OCI-LY1 (cell line): ENCODE results near the gene PDE1C.

Experiments used
- H2AFZ ChIP-seq: fragments of 200-600 bp; sonication (generic), shearing (Covaris generic); 2 replicates; pipeline ENCODE4 v1.6.0; 2014; ENCODE audit warnings: antibody characterized with exemption, mild to moderate bottlenecking, low read length
- H3F3A ChIP-seq: fragments of 200-600 bp; sonication (generic), shearing (Covaris generic); 2 replicates; pipeline ENCODE4 v1.6.0; 2014; ENCODE audit warnings: mild to moderate bottlenecking, antibody characterized with exemption, low read length, moderate library complexity; ENCODE audit not compliant: insufficient read depth
- H3K27ac ChIP-seq: fragments of 200-600 bp; sonication (generic); 2 replicates; pipeline ENCODE4 v1.5.1; 2014; ENCODE audit warnings: low read length, mixed run types, mild to moderate bottlenecking, low read depth; ENCODE audit not compliant: poor library complexity, severe bottlenecking
- H3K27me3 ChIP-seq: fragments of 200-600 bp; sonication (generic); 2 replicates; pipeline ENCODE4 v1.6.0; 2014; ENCODE audit warnings: antibody characterized with exemption, mild to moderate bottlenecking, low read length, moderate library complexity; ENCODE audit not compliant: insufficient read depth
- H3K36me3 ChIP-seq: fragments of 200-600 bp; sonication (generic); 2 replicates; pipeline ENCODE4 v1.6.1; 2014; ENCODE audit warnings: mild to moderate bottlenecking, antibody characterized with exemption, low read length, moderate library complexity, mixed read lengths; ENCODE audit not compliant: insufficient read depth
- H3K4me1 ChIP-seq: fragments of 200-600 bp; sonication (generic); 2 replicates; pipeline ENCODE4 v1.5.1; 2014; ENCODE audit warnings: mild to moderate bottlenecking, low read length, moderate library complexity; ENCODE audit not compliant: insufficient read depth, severe bottlenecking
- H3K4me2 ChIP-seq: fragments of 200-600 bp; sonication (generic), shearing (Covaris generic); 2 replicates; pipeline ENCODE4 v1.6.1; 2014; ENCODE audit warnings: low read length
- H3K4me3 ChIP-seq: fragments of 200-600 bp; sonication (generic); 2 replicates; pipeline ENCODE4 v1.5.1; 2014; ENCODE audit warnings: low read length, low read depth, mild to moderate bottlenecking, mixed read lengths; ENCODE audit not compliant: poor library complexity, severe bottlenecking
- H3K79me2 ChIP-seq: fragments of 200-600 bp; shearing (Covaris generic); 2 replicates; pipeline ENCODE4 v1.6.1; 2016; ENCODE audit warnings: mixed run types, low read length, mixed read lengths; ENCODE audit not compliant: insufficient read depth
- H3K9ac ChIP-seq: fragments of 200-600 bp; sonication (generic), shearing (Covaris generic); 2 replicates; pipeline ENCODE4 v1.6.1; 2014; ENCODE audit warnings: mild to moderate bottlenecking, low read length, mixed read lengths
- H3K9me2 ChIP-seq: fragments of 200-600 bp; sonication (generic), shearing (Covaris generic); 2 replicates; pipeline ENCODE4 v1.6.1; 2014; ENCODE audit warnings: low read depth, mild to moderate bottlenecking, low read length, mixed read lengths
- H3K9me3 ChIP-seq: fragments of 200-600 bp; shearing (Covaris generic); 2 replicates; pipeline ENCODE4 v1.6.1; 2014; ENCODE audit warnings: low read length, mixed read lengths
- H4K20me1 ChIP-seq: fragments of 200-600 bp; sonication (generic), shearing (Covaris generic); 2 replicates; pipeline ENCODE4 v1.6.0; 2016; ENCODE audit warnings: mild to moderate bottlenecking, low read length; ENCODE audit not compliant: insufficient read depth
- CTCF ChIP-seq: fragments of 200-600 bp; sonication (generic), shearing (Covaris generic); IDR thresholded peaks from 2 replicates; pipeline ENCODE4 v1.5.1; 2017; ENCODE audit warnings: mild to moderate bottlenecking, antibody characterized with exemption, low read length, moderate library complexity, mixed read lengths
- EZH2 ChIP-seq: fragments of 200-600 bp; sonication (generic), shearing (Covaris generic); IDR thresholded peaks from 2 replicates; pipeline ENCODE4 v1.8.0; 2017; ENCODE audit warnings: borderline replicate concordance, mixed run types, mild to moderate bottlenecking, antibody characterized with exemption, low read length, moderate library complexity, mixed read lengths

The PDE1C gene

DNA sequence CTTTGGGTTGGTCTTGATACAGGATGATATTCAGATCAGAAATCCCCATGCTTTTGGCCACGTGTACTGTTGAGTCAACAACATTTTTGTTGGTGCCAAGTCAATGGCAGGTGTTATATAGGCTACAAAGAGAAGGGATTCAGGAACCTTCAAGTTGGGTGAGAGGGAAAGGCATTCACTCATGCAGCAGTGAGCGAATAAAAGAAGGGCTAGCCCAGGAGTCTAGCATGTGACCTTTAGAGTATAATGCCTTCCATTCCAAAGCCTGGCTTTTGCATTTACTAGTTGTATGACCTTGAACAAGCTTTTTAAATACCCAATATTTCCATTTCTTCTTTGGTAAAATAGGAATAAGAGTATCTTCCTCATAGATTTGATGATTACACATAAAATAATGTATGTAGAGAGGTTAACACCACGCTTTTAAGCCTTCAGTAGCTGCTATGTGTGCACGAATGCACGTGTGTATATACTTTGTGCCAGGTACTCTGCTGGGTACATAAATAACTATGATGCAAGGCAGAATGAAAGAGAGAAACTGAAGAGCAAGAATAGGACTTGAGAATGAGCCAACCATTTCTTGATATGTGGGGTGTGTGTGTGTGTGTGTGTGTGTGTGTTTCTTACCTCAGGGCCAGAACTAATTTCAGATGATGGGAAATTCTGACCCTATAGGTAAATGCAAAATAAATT, 163.6 kb downstream of the PDE1C start:
- Histone ChIP-seq H3K36me3 (no peaks in the 10 kb centered on the region), H3K9me2 (no peaks in the 10 kb centered on the region), H3K4me1 (no peaks in the 10 kb centered on the region), H3F3A (no peaks in the 10 kb centered on the region), H3K9me3 (no peaks in the 10 kb centered on the region), H3K27me3 (no peaks in the 10 kb centered on the region), H3K4me2 (no peak overlapping the region), H3K4me3 (no peak overlapping the region), H4K20me1 (no peaks in the 10 kb centered on the region), H3K27ac (no peak overlapping the region), H2AFZ (no peak overlapping the region), H3K9ac (no peak overlapping the region), H3K79me2 (no peaks in the 10 kb centered on the region)
- TF ChIP-seq CTCF (no peak), EZH2 (no peak)

GRCh38 chr7:31903962-31904361, 166.2 kb downstream of the PDE1C start:
- Histone ChIP-seq H3K79me2 (no peaks in the 10 kb centered on the region), H3K4me3 (no peak overlapping the region), H3K9me3 (no peaks in the 10 kb centered on the region), H3K4me1 (no peaks in the 10 kb centered on the region), H4K20me1 (no peaks in the 10 kb centered on the region), H3K4me2 (no peak overlapping the region), H3K27ac (no peak overlapping the region), H2AFZ (no peak overlapping the region), H3K9ac (no peak overlapping the region), H3F3A (no peaks in the 10 kb centered on the region), H3K27me3 (no peaks in the 10 kb centered on the region), H3K36me3 (no peaks in the 10 kb centered on the region), H3K9me2 (no peaks in the 10 kb centered on the region)
- TF ChIP-seq EZH2 (no peak), CTCF (no peak)

DNA sequence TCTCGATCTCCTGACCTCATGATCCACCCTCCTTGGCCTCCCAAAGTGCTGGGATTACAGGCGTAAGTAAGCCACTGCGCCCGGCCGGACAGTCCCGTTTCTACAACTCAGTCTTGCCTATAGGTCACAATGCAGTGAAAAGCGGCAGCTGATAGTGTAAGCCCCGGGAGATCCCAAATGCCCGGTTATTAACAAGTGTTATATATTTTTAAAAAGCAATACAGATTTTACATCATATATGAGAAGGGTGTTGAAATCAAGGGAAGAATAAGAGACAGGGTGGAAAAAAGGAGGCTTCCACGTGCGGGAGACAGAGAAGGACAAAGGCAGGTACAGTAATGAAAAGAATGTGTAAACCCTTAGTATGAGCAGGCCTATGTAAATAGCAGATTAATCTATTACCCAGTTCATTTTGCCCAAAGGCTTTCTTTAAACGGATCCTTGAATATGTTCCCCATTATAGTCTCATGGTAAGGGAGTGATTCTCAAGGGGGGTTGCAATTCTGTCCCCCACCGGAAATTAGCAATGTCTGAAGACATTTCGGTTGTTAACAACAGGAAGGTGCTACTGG, 170.8 kb downstream of the PDE1C start:
- no peak overlapping the region for H2AFZ ChIP-seq
- no peaks in the 10 kb centered on the region for H3K9me3 ChIP-seq

More for the DNA sequence above, 170.8 kb downstream of the PDE1C start:
- no peak for TF ChIP-seq EZH2
- no peak for TF ChIP-seq CTCF
- H3K9ac ChIP-seq, result no peak overlapping the region
- H4K20me1 ChIP-seq, result no peaks in the 10 kb centered on the region
- no peak overlapping the region for H3K4me2 ChIP-seq
- no peaks in the 10 kb centered on the region for H3K27me3 ChIP-seq
- H3K9me2 ChIP-seq, result no peaks in the 10 kb centered on the region
- no peak overlapping the region for H3K27ac ChIP-seq
- no peaks in the 10 kb centered on the region for H3K79me2 ChIP-seq
- H3K4me3 ChIP-seq, result no peak overlapping the region
- H3K36me3 ChIP-seq, result no peaks in the 10 kb centered on the region
- H3K4me1 ChIP-seq, result no peaks in the 10 kb centered on the region
- H3F3A ChIP-seq, result no peaks in the 10 kb centered on the region
